Stromal cell of bone marrow (primary cell): ENCODE measurements around the gene GPR33.
"Not testable (repeated sequence)": the region's sequence is repeated elsewhere in the genome, so short reads cannot be mapped to it uniquely, and the experiment has no call there.

Experiments
- DNase-seq: peaks from one replicate; pipeline ENCODE4 v3.0.0-alpha.2; 2012; ENCODE audit warnings: low read depth

GPR33 gene

GRCh38 chr14:31461545-31461944, 26.3 kb downstream of the GPR33 start:
- DNase-seq = no peak

DNA sequence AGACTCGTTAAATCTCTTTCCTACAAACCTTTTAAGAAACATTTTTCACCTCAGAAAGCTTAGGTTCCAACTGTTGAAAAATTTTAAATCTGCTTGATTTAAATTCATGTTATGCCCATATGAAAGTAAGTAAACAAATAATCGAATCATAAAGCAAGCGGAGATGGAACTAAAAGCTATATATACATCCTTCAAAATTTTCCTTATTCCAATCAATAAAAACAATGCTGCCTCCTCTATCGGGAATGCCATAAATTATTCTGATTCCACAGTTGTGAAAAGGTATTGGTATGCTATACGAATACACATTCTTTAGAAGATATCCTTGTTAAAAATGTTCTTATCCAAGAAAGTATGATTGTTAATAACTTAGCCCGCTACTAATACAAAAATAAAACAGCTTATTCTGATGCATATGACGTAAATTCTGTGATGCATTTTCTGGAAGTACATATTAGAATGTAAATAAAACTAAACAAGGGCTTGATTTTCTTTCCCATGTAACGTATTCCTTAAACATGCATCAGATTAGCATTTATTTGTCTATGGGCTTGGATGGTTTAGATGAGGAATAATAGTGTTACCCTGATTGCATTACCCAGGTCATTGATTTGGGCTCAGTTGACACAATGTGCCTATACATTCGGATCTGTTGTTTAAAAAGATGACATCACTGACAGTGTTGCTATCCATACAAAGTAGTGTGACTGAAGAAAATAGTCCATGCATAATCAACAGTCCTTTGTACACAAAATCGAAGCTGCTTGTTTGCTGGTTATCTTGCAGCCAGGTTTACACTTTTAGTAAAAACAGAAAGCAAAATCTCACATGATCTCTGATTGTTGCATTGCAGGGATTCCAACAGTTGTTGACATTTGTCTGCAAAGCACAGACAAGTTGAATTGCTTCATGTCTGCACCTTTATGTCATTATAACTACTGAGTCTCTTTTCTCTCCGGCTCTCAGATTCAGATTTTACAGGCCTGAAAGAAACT, 29.9 kb downstream of the GPR33 start:
- no peak for DNase-seq

- DNase-seq = peak; percentile 90
These were observed 30.8 kb downstream of the GPR33 start, which contains the start of gene DTD2 for GRCh38 chr14:31456841-31457664. Gene DTD2, minus strand, starts transcription at chr14:31457506. Its CDS starts 113 bp downstream, at chr14:31457393.

DNA sequence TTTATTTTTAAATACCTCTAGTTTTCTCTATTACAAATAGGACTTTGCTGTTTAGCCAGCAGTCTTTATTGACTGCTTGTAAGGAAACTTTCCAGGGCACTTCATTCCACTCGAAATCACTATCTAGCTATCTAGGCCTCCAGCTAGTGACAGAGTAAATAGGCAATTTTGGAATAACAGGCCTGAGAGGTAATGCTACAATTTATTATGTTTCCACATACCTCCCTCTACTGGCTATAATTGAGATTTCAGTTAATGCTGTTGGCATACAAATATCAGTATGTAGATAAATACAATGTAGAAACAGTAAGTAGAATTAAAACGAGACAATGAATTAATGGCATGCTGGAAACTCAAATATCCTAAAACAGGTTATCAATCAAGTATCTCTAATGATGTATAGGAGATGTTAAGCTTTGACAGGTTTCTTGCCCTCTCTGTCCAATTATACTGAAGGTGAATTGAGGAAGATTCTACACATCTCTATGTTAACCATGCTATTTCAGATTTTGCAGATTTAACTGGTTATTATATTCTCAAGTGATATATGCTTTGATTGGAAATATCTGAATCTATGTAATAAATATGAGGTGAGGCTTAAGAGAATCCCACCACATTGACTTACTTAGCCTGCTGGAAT, 37.7 kb downstream of the GPR33 start:
- no peak for DNase-seq

- no peak for DNase-seq
These were observed 38.7 kb downstream of the GPR33 start for GRCh38 chr14:31449136-31449535.

DNA sequence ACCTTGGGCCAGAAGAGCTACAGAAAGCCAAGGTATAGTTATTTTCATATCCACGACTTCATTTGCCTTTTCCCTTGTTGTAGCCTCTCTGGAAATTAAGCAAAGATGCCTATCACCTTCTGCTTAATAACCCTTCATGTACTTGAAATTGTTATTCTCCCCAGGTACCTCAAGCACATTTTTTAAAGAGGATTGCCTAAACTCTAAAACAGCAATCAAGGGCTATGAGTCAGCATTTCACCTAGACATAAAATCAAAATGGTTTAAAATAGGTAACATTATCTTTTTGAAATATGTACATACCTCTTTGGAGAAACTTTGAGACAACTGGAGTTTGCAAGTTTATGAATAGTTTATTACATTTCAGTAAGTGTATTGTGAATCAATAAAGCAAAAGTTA, 42.1 kb downstream of the GPR33 start:
- no peak for DNase-seq

DNA sequence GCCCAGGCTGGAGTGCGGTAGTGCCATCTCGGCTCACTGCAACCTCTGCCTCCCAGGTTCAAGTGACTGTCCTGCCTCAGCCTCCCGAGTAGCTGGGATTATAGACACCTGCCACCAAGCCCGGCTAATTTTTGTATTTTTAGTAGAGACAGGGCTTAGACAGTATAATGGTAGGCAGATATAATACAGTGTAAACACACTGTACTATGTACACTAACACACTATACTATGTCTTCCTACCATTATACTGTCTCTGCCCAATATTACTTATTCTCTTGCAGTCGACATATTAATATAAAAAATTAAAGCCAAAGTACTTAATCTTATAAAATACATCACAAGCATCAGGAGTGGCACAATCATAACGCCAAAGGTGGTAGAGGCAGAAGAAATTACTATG, 45.6 kb downstream of the GPR33 start:
- DNase-seq = no peak

- no peak for DNase-seq
These were observed 46.3 kb downstream of the GPR33 start for GRCh38 chr14:31441273-31442111.

GRCh38 chr14:31440280-31440679, 47.6 kb downstream of the GPR33 start:
- DNase-seq = no peak

DNA sequence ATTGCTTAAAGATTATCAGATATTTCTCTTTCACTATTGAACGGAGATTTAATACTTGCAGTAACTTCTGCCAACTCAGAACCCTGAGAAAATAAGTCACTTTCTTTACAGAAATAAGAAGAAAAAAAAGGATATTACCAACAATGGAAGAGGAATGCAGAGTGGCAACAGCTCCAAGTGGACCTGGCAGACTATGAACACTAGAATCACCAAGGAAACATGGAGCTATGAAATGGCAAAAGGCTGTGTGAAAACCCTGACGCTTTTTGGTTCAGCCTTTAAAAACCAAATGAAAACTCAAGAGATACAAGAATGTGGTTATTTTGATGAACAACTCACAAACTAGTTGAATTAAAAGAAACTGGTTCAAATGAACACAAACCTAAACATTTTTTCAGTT, 48.3 kb downstream of the GPR33 start:
- DNase-seq = no peak

GRCh38 chr14:31437045-31437691, 50.7 kb downstream of the GPR33 start:
- DNase-seq = not testable (repeated sequence)

DNA sequence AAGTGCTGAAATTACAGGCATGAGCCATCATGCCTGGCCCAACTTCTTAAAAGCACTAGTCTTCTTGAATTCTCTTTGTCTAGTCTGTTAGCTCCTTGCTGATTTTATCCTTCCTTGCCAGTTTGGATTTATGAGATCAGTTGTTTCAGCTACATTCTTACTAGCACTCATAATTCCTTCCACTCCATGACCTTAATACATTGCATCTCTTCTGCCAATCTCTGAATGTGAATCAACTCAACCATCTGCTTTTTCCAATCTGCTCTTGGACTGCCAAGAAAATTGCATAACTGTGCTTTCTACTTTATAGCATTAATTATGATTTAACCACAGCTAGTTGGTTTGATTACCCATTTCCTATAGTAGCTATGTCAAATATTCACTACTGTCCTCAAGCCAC, 52.6 kb downstream of the GPR33 start:
- DNase-seq = peak; percentile 76
